H4 (cell line): ENCODE measurements around the gene NINL. TPM values are rescaled to one million over a fixed set of nuclear protein-coding genes. Genes with fewer than 3 reads are reported as not detected.
"Not testable (repeated sequence)": the region's sequence is repeated elsewhere in the genome, so short reads cannot be mapped to it uniquely, and the experiment has no call there.

Experiments
- DNase-seq: peaks from one replicate; pipeline ENCODE4 v3.0.0-alpha.2; 2015; ENCODE audit warnings: low spot score
- total RNA-seq: library from RNA; depleted of rRNA; stranded (reverse); fragments of >200 nt; shearing (Covaris generic); gene quantifications from 2 replicates; pipeline ENCODE4 v1.2.3, GENCODE V29; 2014

The NINL gene
- total RNA-seq, 1 experiment from 2014 or later, result 4.4 TPM

GRCh38 chr20:25532971-25533391 is 52.4 kb downstream of the NINL start:
- DNase-seq, result no peak

DNA sequence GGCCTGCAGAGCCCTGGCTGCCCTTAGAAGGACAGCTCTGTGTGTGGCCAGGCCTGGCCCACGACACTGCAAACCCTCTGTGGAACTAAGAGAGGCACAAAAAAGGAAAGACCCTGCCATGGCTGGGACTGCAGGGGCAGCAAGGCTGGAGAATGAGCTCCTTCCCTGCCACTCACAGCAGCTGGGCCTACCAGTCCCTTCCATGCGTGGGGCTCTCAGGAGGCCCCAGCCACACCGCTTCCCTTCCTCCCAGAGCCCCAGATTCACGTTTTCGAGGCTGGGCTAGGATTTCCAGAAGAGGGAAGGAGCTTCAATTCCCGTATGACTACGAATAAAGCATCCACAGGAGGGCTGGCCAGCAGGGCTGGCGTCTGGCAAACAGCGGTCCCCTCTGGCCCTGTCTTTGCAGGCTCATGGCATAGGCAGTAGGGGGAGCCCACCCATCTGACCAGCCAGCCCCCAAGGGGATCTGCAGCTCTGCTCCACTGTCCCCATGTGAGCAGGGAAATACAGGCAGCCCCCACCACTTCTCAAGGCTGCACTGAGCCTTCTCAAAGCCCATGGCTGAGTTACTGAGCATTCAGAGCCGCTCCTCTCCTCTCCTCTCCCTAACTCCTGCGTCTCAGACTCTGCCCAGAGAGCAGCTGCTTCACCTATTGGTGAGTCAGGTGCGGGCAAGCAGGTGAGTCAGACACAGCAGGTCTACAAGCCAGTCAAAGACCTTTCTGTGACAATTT is 53.1 kb downstream of the NINL start:
- DNase-seq, result no peak

- no peak for DNase-seq
These were observed 55.9 kb downstream of the NINL start for GRCh38 chr20:25529295-25529951.

- no peak for DNase-seq
These were observed 57.4 kb downstream of the NINL start for GRCh38 chr20:25527949-25528348.

- DNase-seq, result no peak
These were observed 58.9 kb downstream of the NINL start for GRCh38 chr20:25526446-25526845.

- DNase-seq, result peak; percentile 87
These were observed 59.5 kb downstream of the NINL start for GRCh38 chr20:25525867-25526266.

GRCh38 chr20:25525295-25525694 is 60.0 kb downstream of the NINL start:
- DNase-seq, result no peak

- no peak for DNase-seq
These were observed 63.9 kb downstream of the NINL start for GRCh38 chr20:25521382-25521781.

DNA sequence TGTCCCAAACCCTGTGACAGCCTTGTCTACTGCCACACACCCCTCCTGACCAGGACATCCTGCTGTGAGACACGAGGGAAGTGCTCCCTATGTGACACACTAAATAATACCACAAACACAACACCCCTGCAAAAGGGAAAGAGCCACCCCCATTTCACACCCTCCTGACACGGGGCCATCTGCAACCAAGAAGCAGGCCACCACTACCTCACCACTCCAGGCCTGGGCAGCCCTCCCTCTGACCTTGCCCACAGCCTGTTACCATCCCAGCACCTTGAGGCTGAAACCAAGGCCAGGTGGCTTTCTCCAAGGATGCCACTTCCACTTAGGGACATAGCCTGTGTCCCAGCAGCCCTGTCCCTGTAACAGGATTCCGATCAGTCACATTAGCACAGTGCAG is 68.2 kb downstream of the NINL start:
- no peak for DNase-seq

DNA sequence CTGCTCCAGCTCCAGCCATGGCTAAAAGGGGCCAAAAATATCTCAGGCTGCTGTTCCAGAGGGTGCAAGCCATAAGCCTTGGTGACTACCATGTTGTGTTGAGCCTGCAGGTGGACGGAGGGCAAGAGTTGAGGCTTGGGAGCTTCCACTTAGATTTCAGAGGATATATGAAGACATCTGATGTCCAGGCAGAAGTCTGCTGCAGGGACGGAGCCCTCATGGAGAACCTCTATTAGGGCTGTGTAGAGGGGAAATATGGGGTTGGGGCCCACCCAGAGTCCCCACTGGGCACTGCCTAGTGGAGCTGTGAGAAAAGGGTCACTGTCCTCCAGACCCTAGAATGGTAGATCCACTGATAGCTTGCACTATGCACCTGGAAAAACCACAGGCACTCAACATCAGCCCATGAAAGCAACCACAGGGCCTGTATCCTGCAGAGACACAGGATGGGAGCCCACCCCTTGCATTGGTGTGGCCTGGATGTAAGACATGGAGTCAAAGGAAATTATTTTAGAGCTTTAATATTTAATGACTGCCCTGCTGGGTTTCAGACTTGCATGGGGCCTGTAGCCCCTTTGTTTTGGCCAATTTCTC is 70.5 kb downstream of the NINL start:
- DNase-seq, result no peak

GRCh38 chr20:25514195-25514594 is 71.1 kb downstream of the NINL start:
- DNase-seq, result no peak

DNA sequence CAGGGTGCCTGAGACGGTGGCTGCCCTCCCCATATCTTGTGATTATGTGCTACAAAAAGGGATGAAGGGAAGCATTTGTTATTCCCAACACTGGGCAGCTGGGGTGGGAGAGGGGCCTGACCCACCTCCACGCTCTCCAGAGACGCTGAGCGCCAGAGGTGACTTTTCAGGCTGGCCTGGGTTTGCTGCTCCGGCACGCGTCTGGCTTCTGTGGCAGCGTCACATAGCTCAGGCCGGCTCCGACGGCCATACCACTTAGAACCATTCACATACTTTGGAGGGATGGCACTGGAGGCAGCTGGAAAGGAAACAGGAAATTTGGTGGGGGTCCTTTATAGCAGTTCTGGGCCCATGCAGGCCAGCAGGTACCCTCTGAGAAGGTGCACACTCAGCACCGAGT is 72.6 kb downstream of the NINL start:
- no peak for DNase-seq

- no peak for DNase-seq
These were observed 74.1 kb downstream of the NINL start for GRCh38 chr20:25511183-25511582.

GRCh38 chr20:25510721-25511120 is 74.6 kb downstream of the NINL start:
- DNase-seq, result no peak

DNA sequence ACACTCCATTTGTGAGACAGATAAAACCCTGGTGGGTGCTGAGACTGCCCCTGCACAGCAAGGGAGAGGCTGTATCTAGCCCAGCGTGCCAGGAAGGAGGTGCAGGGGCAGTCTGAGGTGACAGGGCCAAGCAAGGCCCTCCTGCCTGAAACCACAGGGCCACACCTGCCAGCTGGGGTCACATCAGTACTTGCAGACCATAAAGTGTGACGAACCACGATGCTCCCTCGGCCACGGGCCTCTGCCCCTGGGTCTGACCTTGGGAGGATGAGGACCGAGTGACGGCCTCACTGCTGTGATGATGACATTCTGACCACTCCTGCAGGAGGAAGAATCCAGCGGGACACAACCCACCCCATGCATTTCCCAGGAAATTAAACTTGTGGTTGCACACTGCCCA is 75.1 kb downstream of the NINL start:
- no peak for DNase-seq

GRCh38 chr20:25509084-25509483 is 76.2 kb downstream of the NINL start:
- DNase-seq, result no peak

GRCh38 chr20:25508083-25508770 is 77.1 kb downstream of the NINL start:
- peak; percentile 75 for DNase-seq

GRCh38 chr20:25507385-25508082 is 77.8 kb downstream of the NINL start:
- DNase-seq, result no peak

DNA sequence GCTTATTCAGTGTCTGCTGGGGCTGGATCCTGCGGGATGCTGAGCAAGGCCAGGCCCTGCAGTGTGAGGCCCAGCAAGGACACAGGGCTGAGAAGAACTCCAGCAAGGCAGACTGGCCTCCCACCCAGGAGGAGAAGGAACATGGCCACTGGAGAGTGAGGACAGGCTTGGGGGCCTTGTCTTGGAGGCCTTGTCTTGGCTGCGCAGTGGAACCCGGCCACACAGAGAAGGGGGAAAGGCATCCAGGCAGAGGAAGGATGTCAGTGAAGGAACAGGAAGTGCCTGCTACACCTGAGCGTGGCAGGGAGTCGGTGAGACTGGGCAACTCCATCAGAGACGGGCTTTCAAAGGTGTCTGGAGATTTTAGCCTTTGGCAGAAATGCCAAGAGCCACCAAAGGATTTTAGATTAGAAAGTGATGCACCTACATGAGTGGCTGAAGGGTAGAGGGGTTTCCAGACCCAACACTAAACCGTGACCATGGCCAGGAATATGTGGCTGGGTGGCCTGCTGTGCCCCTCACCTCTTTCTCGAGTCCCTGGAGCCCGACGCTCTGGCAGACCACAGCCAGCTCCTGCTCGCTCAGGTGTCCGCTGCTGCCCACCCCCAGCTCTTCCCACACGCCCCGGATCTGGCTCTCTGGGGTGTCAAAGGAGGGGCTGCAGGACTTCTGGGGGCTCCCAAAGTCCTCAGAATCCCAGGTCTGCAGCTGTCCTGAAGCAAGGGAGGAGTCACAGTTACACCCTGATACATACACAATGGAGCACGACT is 80.8 kb downstream of the NINL start:
- no peak for DNase-seq

DNA sequence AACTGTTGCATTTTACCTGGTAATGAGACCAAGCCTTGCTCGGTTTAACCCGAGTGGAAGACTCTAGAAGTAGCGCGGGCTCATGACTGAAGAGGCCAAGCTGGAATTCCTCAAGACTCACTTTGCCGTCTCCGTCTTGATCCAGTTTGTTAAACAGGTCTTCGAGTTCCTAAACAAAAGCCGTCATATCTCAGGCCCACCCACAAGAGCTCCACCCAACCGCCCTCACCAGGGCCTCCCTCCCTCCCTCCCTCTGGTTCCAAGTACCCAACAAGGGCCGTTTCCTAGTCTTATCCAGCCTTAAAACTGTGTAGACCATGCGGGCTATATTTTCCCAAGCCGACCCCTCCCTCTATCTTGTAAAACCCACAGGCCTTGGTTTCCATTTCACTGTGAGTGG is 81.4 kb downstream of the NINL start:
- DNase-seq, result no peak

GRCh38 chr20:25503051-25503639 is 82.2 kb downstream of the NINL start:
- DNase-seq, result not testable (repeated sequence)
